ENCODE data around the gene IFI27L2.
A peak's percentile ranks its signal among the peaks of the same experiment; 100 is the strongest.

The IFI27L2 gene

DNA sequence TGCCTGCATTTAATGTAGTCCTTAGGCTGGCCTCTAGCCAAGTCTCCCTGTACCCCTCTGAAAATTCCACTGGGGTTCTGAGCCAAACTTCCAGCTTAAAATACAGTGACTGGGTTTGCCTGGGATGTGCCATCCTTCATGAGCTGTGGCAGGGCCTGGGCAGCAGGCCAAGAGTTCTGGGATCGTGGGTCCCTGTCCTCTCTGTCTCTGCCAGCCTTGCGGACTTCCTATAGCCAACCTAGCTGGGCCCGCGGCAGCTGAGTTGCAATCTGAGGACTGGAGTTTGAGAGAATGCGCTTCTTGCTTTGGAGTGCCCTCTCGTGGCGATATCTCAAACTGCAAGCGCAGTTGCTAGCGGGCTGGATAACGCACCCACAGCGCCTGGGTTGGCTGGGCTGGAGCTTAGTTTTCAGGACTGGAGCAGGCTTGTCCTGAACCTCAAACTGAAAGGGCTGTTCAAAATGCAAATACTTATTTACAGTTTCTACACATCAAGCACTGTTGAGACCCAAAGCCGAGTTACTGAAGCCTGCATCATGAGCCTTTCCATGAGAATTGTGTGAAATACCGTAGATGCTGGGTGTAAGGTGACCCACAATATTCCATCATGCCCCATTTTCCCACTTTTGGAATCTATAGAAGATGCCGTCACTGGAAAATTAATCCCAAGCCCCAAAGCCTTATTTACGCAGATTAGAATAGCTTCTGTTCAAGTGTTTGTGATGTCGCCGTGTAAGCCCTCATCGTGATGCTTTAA, 7.3 kb upstream of the IFI27L2 start:
- Histone ChIP-seq H3K4me2 (ENCODE audit: low read depth, low read length, poor library complexity, severe bottlenecking) (no peak overlapping the region), H3K9ac (ENCODE audit: low read length) (no peak overlapping the region), H3K27me3 (ENCODE audit: low read length) (no peaks in the 10 kb centered on the region), H3K9me3 (ENCODE audit: insufficient read depth, low read length) (no peaks in the 10 kb centered on the region), H3K36me3 (ENCODE audit: low read length) (no peaks in the 10 kb centered on the region), H3K79me2 (ENCODE audit: insufficient read depth, low read length) (no peaks in the 10 kb centered on the region), H3F3A (ENCODE audit: insufficient read depth) (no peaks in the 10 kb centered on the region), H4K20me1 (ENCODE audit: low read depth, low read length) (no peaks in the 10 kb centered on the region), H3K4me3 (ENCODE audit: insufficient read depth, low read length, poor library complexity, severe bottlenecking) (no peak overlapping the region), H3K27ac (ENCODE audit: low read depth, low read length) (no peak overlapping the region), H2AFZ (ENCODE audit: low read depth, low read length, severe bottlenecking) (no peak overlapping the region), H3K9me2 (replicated peaks; ENCODE audit: insufficient read depth, low read length) (no peaks in the 10 kb centered on the region)
- TF ChIP-seq EZH2phosphoT487 (conservative IDR thresholded peaks at IDR 0.05; ENCODE audit: low read length) = no peak
- TF ChIP-seq CTCF (IDR thresholded peaks at IDR 0.05; ENCODE audit: insufficient read depth, low read length, poor library complexity, severe bottlenecking) = peak; percentile 90

DNA sequence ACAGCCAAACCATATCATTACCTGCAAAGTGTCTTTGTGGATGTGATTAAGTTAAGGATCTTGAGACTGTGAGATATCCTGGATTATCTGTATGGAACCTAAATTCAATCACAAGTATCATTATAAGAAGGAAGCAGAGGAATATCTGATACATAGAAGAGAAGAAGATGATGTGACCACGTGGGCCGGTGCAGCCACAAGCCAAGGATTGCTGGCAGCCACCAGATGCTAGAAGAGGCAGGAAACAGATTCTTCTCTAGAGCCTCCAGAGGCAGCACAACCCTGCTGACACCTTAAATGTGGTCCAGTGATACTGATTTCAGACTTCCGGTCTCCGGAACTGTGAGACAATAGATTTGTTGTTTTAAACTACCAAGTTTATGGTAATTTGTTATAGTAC, 6.1 kb upstream of the IFI27L2 start:
- Histone ChIP-seq H3K9me2 (replicated peaks; ENCODE audit: insufficient read depth, low read length) (no peaks in the 10 kb centered on the region), H3K27ac (ENCODE audit: low read depth, low read length) (no peak overlapping the region), H3F3A (ENCODE audit: insufficient read depth) (no peaks in the 10 kb centered on the region), H3K9me3 (ENCODE audit: insufficient read depth, low read length) (no peaks in the 10 kb centered on the region), H2AFZ (ENCODE audit: low read depth, low read length, severe bottlenecking) (no peak overlapping the region), H4K20me1 (ENCODE audit: low read depth, low read length) (no peaks in the 10 kb centered on the region), H3K36me3 (ENCODE audit: low read length) (no peaks in the 10 kb centered on the region), H3K4me3 (ENCODE audit: insufficient read depth, low read length, poor library complexity, severe bottlenecking) (no peak overlapping the region), H3K4me2 (ENCODE audit: low read depth, low read length, poor library complexity, severe bottlenecking) (no peak overlapping the region), H3K27me3 (ENCODE audit: low read length) (no peaks in the 10 kb centered on the region), H3K79me2 (ENCODE audit: insufficient read depth, low read length) (no peaks in the 10 kb centered on the region), H3K9ac (ENCODE audit: low read length) (no peak overlapping the region)
- TF ChIP-seq CTCF (IDR thresholded peaks at IDR 0.05; ENCODE audit: insufficient read depth, low read length, poor library complexity, severe bottlenecking) (no peak), EZH2phosphoT487 (conservative IDR thresholded peaks at IDR 0.05; ENCODE audit: low read length) (no peak)

DNA sequence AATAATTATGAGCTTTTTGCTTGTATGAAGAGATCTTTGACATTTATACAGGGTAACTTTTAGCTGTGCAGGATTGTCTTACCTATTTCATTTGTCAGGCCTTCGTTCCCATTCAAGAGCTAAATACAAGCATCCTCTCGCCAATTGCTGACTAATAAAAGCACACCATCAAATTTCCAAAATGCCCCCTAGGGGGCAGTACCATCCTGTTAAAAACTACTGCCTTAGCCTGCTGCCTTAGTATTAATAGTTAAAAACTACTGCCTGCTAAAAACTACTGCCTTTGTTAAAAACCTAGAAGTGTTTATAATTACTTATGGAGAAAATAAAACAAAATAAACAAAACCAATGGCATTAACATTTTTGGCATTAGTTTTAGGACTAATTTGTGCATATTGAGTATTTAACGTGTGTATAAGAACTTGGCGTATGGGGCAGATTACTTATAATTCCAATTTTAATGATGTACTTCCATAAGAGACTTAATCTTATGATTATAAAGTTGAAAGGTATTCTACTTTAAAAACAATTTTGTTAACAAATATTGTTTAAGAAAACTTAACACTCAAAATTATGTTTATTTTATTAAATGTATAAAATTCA, 3.0 kb upstream of the IFI27L2 start:
- no peak overlapping the region for H3K4me3 ChIP-seq (ENCODE audit: insufficient read depth, low read length, poor library complexity, severe bottlenecking)
- no peak overlapping the region for H2AFZ ChIP-seq (ENCODE audit: low read depth, low read length, severe bottlenecking)
- no peaks in the 10 kb centered on the region for H3F3A ChIP-seq (ENCODE audit: insufficient read depth)
- no peak overlapping the region for H3K9ac ChIP-seq (ENCODE audit: low read length)
- TF ChIP-seq CTCF (IDR thresholded peaks at IDR 0.05; ENCODE audit: insufficient read depth, low read length, poor library complexity, severe bottlenecking) = peak; percentile 78
- no peak for TF ChIP-seq EZH2phosphoT487 (conservative IDR thresholded peaks at IDR 0.05; ENCODE audit: low read length)
- H3K4me2 ChIP-seq (ENCODE audit: low read depth, low read length, poor library complexity, severe bottlenecking) = no peak overlapping the region
- H3K36me3 ChIP-seq (ENCODE audit: low read length) = no peaks in the 10 kb centered on the region
- H3K79me2 ChIP-seq (ENCODE audit: insufficient read depth, low read length) = no peaks in the 10 kb centered on the region
- no peaks in the 10 kb centered on the region for H3K27me3 ChIP-seq (ENCODE audit: low read length)
- H3K9me2 ChIP-seq (replicated peaks; ENCODE audit: insufficient read depth, low read length) = no peaks in the 10 kb centered on the region
- H3K9me3 ChIP-seq (ENCODE audit: insufficient read depth, low read length) = no peaks in the 10 kb centered on the region
- no peaks in the 10 kb centered on the region for H4K20me1 ChIP-seq (ENCODE audit: low read depth, low read length)
- H3K27ac ChIP-seq (ENCODE audit: low read depth, low read length) = no peak overlapping the region
